ENCODE results near the gene SPRR2B. TPM values are rescaled to one million over a fixed set of nuclear protein-coding genes. Genes with fewer than 3 reads are reported as not detected.

Gene SPRR2B
- total and polyA plus RNA-seq, 9 of the 15 experiments (the other 6 are each of a cell fraction or from before 2014, with no cell fraction given), result not detected

GRCh38 chr1:153040950-153041631, 30.3 kb downstream of the SPRR2B start, which contains the start of gene SPRR2D (continued):
- TF ChIP-seq TRIM25 (IDR thresholded peaks at IDR 0.05; ENCODE audit: borderline replicate concordance) (no peak), LEF1 (IDR thresholded peaks at IDR 0.05) (peak; percentile 47; the same call in 1 of the 2 replicates), ZBTB40 (IDR thresholded peaks at IDR 0.05) (peak; percentile 34; the same call in 1 of the 2 replicates), ZBTB40 (CRISPR knock-in tag; IDR thresholded peaks at IDR 0.05) (no peak), HMGXB4 (CRISPR knock-in tag; IDR thresholded peaks at IDR 0.05) (no peak), PHF8 (IDR thresholded peaks at IDR 0.05; ENCODE audit: borderline replicate concordance, low read length) (no peak), ZBTB33 (CRISPR knock-in tag; IDR thresholded peaks at IDR 0.05) (no peak), ZNF3 (CRISPR knock-in tag; IDR thresholded peaks at IDR 0.05) (no peak), TSC22D4 (tag; IDR thresholded peaks at IDR 0.05) (no peak), CCAR2 (IDR thresholded peaks at IDR 0.05; ENCODE audit: low read depth, low read length) (no peak), MLX (CRISPR knock-in tag; conservative IDR thresholded peaks at IDR 0.05) (no peak)
